Measurements from ENCODE around the gene CENPP. TPM values are rescaled to one million over a fixed set of nuclear protein-coding genes. Genes with fewer than 3 reads are reported as not detected.

CENPP gene
- polyA plus RNA-seq, 2 of the 4 experiments (the other 2 are of a cell fraction) = 7.2 to 13.4 TPM

DNA sequence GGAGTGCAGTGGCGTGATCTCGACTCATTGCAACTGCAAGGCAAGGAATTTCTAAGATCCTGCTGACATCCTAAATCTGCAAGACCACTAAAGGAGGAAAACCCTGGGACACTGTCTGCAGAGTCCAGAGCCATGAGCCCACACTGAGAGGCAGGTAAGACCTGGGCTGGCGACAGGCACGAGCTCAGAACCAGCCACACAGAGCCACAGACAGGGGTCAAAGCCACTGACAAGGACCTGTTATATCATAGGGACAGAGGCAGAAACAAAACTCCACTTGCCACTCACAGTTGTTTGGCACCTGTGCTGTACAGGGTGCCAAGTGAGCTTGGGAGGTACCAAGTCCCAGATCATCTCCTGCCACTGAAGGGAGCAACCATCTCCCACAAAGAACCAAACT lies 310.0 kb downstream of the CENPP start (continued):
- TF ChIP-seq HOXA7 (CRISPR knock-in tag; IDR thresholded peaks at IDR 0.05) = no peak
- no peak for TF ChIP-seq MAFK (IDR thresholded peaks at IDR 0.05; ENCODE audit: partially characterized antibody)

DNA sequence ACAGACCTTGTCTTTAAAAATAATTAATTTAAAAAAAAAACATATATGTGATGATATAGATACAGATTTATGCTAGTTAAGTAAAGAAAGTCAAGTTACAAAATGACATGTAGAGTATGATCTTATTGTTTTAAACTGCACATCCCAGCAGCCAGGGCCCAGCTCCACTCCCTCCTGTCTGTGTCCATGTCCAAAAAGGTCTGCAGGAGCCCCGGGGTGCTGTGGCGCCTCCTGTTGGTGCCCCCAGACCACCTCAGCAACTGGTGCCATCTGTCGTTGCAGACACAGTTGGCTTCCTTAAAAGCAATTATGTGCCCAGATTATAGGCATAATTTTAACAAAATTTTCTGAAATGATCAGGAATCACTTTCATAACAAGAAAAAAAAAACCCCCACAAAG lies 310.9 kb downstream of the CENPP start:
- FAIRE-seq (no peak), ATAC-seq (no peak), DNase-seq (ENCODE audit: low read depth in 1 of 2, low spot score in 1 of 2) (no peak)
- Histone ChIP-seq H3K9me3 (no peaks in the 10 kb centered on the region), H3K4me2 (no peak overlapping the region), H3K4me1 (no peaks in the 10 kb centered on the region), H3K4me3 (no peak overlapping the region), H3K27ac (no peak overlapping the region)
- WGBS (ENCODE audit: missing lambda C conversion rate) = 55% methylated on average over 3 of the region's 3 CpGs
- CTCF ChIA-PET = interaction anchor here (0.5 to 7.4 kb wide), 12 partner anchors 8 to 499 kb away, joined by 3 to 129 read pairs (median 4); no protein-coding TSS in a partner anchor
- no peak for TF ChIP-seq KDM5A (IDR thresholded peaks at IDR 0.05)
- no peak for TF ChIP-seq ZSCAN20 (CRISPR knock-in tag; IDR thresholded peaks at IDR 0.05)
- POLR2A ChIA-PET = no interaction called here

DNA sequence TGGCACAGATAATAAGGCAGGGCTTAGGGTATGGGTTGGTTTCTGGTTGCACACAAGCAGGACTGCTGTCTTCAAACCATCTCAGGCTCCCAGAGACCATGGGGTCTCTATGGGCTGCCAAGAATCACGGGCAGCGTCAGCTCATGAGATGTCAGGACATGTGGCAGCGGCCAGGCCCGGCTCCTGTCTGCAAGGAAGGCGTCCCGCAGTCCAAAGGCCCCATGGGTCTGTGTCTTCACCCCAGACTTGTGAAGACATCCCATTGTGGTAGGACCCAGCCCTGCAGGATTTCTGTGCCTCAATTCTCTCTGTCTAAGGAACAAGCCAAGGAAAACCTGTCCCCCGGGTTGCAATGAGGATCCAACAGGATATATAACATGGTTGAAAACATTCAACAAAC lies 311.6 kb downstream of the CENPP start:
- CTCF ChIA-PET = interaction anchor here (0.9 to 1.7 kb wide), 2 partner anchors 154 to 304 kb away, joined by 4 to 5 read pairs; no protein-coding TSS in a partner anchor
- POLR2A ChIA-PET = no interaction called here
- Histone ChIP-seq H3K4me3 (no peak overlapping the region), H3K9me3 (no peaks in the 10 kb centered on the region), H3K4me1 (no peaks in the 10 kb centered on the region), H3K4me2 (no peak overlapping the region), H3K27ac (no peak overlapping the region)
- TF ChIP-seq RFX5 (IDR thresholded peaks at IDR 0.05) (no peak), CBX8 (IDR thresholded peaks at IDR 0.05) (no peak), FOSL2 (IDR thresholded peaks at IDR 0.05) (no peak), FOSL2 (CRISPR knock-in tag; IDR thresholded peaks at IDR 0.05) (no peak), FOSB (CRISPR knock-in tag; IDR thresholded peaks at IDR 0.05) (no peak), POLR2AphosphoS2 (conservative IDR thresholded peaks at IDR 0.05; ENCODE audit: low read length) (no peak), MYC (IDR thresholded peaks at IDR 0.05; ENCODE audit: borderline replicate concordance, low read length) (no peak), HOXA7 (CRISPR knock-in tag; IDR thresholded peaks at IDR 0.05) (no peak), FOXS1 (CRISPR knock-in tag; IDR thresholded peaks at IDR 0.05) (no peak), ZSCAN20 (CRISPR knock-in tag; IDR thresholded peaks at IDR 0.05) (no peak), MAFK (IDR thresholded peaks at IDR 0.05; ENCODE audit: partially characterized antibody) (no peak), HDAC2 (IDR thresholded peaks at IDR 0.05) (no peak), ESRRA (IDR thresholded peaks at IDR 0.05; ENCODE audit: borderline replicate concordance, low read length) (no peak)
- TF ChIP-seq, protein P1, sequence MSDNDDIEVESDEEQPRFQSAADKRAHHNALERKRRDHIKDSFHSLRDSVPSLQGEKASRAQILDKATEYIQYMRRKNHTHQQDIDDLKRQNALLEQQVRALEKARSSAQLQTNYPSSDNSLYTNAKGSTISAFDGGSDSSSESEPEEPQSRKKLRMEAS (IDR thresholded peaks at IDR 0.05) = no peak
- TF ChIP-seq, protein P2, sequence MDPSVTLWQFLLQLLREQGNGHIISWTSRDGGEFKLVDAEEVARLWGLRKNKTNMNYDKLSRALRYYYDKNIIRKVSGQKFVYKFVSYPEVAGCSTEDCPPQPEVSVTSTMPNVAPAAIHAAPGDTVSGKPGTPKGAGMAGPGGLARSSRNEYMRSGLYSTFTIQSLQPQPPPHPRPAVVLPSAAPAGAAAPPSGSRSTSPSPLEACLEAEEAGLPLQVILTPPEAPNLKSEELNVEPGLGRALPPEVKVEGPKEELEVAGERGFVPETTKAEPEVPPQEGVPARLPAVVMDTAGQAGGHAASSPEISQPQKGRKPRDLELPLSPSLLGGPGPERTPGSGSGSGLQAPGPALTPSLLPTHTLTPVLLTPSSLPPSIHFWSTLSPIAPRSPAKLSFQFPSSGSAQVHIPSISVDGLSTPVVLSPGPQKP (IDR thresholded peaks at IDR 0.05; ENCODE audit: low read depth, low read length) = no peak
- TF ChIP-seq, protein P3, sequence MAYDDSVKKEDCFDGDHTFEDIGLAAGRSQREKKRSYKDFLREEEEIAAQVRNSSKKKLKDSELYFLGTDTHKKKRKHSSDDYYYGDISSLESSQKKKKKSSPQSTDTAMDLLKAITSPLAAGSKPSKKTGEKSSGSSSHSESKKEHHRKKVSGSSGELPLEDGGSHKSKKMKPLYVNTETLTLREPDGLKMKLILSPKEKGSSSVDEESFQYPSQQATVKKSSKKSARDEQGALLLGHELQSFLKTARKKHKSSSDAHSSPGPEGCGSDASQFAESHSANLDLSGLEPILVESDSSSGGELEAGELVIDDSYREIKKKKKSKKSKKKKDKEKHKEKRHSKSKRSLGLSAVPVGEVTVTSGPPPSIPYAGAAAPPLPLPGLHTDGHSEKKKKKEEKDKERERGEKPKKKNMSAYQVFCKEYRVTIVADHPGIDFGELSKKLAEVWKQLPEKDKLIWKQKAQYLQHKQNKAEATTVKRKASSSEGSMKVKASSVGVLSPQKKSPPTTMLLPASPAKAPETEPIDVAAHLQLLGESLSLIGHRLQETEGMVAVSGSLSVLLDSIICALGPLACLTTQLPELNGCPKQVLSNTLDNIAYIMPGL (CRISPR knock-in tag; IDR thresholded peaks at IDR 0.05; ENCODE audit: borderline replicate concordance) = no peak
- 95% methylated on average over 7 of the region's 7 CpGs for WGBS (ENCODE audit: missing lambda C conversion rate)
- ATAC-seq (no peak), DNase-seq (ENCODE audit: low read depth in 1 of 2, low spot score in 1 of 2) (no peak), FAIRE-seq (no peak)

DNA sequence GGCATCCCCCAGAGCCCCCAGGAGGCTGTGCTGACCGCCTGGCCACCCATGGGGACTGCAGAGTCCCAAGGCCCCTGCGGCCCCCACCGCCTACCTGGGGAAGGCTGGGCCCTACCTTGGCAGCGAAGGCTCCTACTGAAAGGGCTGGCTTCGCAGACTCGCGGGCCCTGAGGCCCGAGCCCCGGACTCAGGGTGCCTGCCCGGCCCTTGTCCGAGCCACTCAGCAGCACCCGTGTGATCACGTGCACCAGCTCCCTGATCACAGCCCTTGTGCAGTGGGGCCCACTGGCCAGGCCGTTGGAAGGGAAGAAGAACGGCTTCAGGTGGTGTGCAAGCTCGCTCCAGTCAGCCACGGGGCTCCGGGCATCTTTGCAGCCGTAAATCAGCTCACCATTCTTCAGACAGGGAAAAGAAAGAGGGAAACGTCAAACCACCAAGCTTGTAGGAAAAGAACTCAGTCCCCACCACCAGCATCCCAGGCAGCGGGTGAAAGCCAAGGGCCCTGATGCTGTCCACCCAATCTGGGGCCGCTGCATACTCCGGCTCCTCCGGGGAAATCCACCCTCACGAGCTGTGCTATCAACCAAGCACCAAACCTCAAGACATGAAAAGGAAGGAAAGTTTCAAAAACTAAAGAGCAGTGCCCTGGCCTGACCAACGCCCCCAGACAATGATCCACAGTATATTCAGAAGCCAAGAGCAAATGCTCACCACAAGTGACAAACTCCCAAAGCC lies 312.3 kb downstream of the CENPP start:
- ChIA-PET POLR2A (no interaction called here), CTCF (interaction anchor here (0.7 to 1.5 kb wide), 5 partner anchors 136 to 499 kb away, joined by 3 to 6 read pairs (median 4); no protein-coding TSS in a partner anchor)
- no peak for ATAC-seq

More for the DNA sequence above, 312.3 kb downstream of the CENPP start:
- 91% methylated on average over 20 of the region's 26 CpGs for WGBS (ENCODE audit: missing lambda C conversion rate)
- Histone ChIP-seq H3K4me1 (no peaks in the 10 kb centered on the region), H3K27ac (no peak overlapping the region), H3K4me2 (no peak overlapping the region), H3K9me3 (no peaks in the 10 kb centered on the region), H3K4me3 (no peak overlapping the region)
- FAIRE-seq (no peak), DNase-seq (ENCODE audit: low read depth in 1 of 2, low spot score in 1 of 2) (no peak)
- TF ChIP-seq FOXS1 (CRISPR knock-in tag; IDR thresholded peaks at IDR 0.05) = no peak
- no peak for TF ChIP-seq RARB (CRISPR knock-in tag; IDR thresholded peaks at IDR 0.05)
- TF ChIP-seq ZC3H11A (IDR thresholded peaks at IDR 0.05) = no peak
- no peak for TF ChIP-seq TFCP2L1 (CRISPR knock-in tag; IDR thresholded peaks at IDR 0.05)
- no peak for TF ChIP-seq GATA3 (IDR thresholded peaks at IDR 0.05; ENCODE audit: borderline replicate concordance)
- no peak for TF ChIP-seq JUN (IDR thresholded peaks at IDR 0.05)
- TF ChIP-seq EP300 (IDR thresholded peaks at IDR 0.05) = no peak
- no peak for TF ChIP-seq NR3C1 (IDR thresholded peaks at IDR 0.05)
- TF ChIP-seq, protein P4, sequence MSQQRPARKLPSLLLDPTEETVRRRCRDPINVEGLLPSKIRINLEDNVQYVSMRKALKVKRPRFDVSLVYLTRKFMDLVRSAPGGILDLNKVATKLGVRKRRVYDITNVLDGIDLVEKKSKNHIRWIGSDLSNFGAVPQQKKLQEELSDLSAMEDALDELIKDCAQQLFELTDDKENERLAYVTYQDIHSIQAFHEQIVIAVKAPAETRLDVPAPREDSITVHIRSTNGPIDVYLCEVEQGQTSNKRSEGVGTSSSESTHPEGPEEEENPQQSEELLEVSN (IDR thresholded peaks at IDR 0.05; ENCODE audit: borderline replicate concordance, low read depth) = no peak

All from A549 (cell line).